ENCODE data around the gene ST3GAL4.

Gene ST3GAL4

GRCh38 chr11:126440792-126441514 is 85.5 kb downstream of the ST3GAL4 start:
- peak; percentile 83 for TF ChIP-seq CTCF (IDR thresholded peaks at IDR 0.05; ENCODE audit: low read depth, low read length, missing control alignments)
- no peak overlapping the region for H3K4me3 ChIP-seq (replicated peaks; ENCODE audit: low read depth, low read length)
- peak; percentile 32 for DNase-seq (ENCODE audit: extremely low read depth, low read depth)

GRCh38 chr11:126443120-126443519 is 87.6 kb downstream of the ST3GAL4 start:
- H3K4me3 ChIP-seq (replicated peaks; ENCODE audit: low read depth, low read length) = no peak overlapping the region
- no peak for TF ChIP-seq CTCF (IDR thresholded peaks at IDR 0.05; ENCODE audit: low read depth, low read length, missing control alignments)
- no peak for DNase-seq (ENCODE audit: extremely low read depth, low read depth)

- no peak for TF ChIP-seq CTCF (IDR thresholded peaks at IDR 0.05; ENCODE audit: low read depth, low read length, missing control alignments)
- H3K4me3 ChIP-seq (replicated peaks; ENCODE audit: low read depth, low read length) = no peak overlapping the region
- DNase-seq (ENCODE audit: extremely low read depth, low read depth) = no peak
Observed at GRCh38 chr11:126444072-126444471, 88.6 kb downstream of the ST3GAL4 start.

GRCh38 chr11:126446581-126446980 is 91.1 kb downstream of the ST3GAL4 start:
- TF ChIP-seq CTCF (IDR thresholded peaks at IDR 0.05; ENCODE audit: low read depth, low read length, missing control alignments) = no peak
- no peak for DNase-seq (ENCODE audit: extremely low read depth, low read depth)
- H3K4me3 ChIP-seq (replicated peaks; ENCODE audit: low read depth, low read length) = no peak overlapping the region

GRCh38 chr11:126450198-126450597 is 94.7 kb downstream of the ST3GAL4 start:
- no peak for DNase-seq (ENCODE audit: extremely low read depth, low read depth)
- no peak overlapping the region for H3K4me3 ChIP-seq (replicated peaks; ENCODE audit: low read depth, low read length)
- no peak for TF ChIP-seq CTCF (IDR thresholded peaks at IDR 0.05; ENCODE audit: low read depth, low read length, missing control alignments)

- no peak overlapping the region for H3K4me3 ChIP-seq (replicated peaks; ENCODE audit: low read depth, low read length)
- DNase-seq (ENCODE audit: extremely low read depth, low read depth) = no peak
- TF ChIP-seq CTCF (IDR thresholded peaks at IDR 0.05; ENCODE audit: low read depth, low read length, missing control alignments) = no peak
Observed at GRCh38 chr11:126450806-126451205, 95.3 kb downstream of the ST3GAL4 start.

All from HFF-Myc (cell line).